Tibial nerve (tissue), 4 donors: ENCODE measurements around the gene BARHL1.

Experiments used
- EP300 ChIP-seq, 2 donors: sonication (generic); formaldehyde crosslinking; IDR thresholded peaks; one replicate each; pipeline ENCODE4 v1.6.1; 2017; ENCODE audit warnings: antibody characterized with exemption in 2 of 2, mild to moderate bottlenecking in 1 of 2
- POLR2A ChIP-seq, 2 donors: fragments of 450-650 bp; IDR thresholded peaks; one replicate each; pipeline ENCODE4 v1.6.1; 2017; ENCODE audit warnings: antibody characterized with exemption in 2 of 2, mild to moderate bottlenecking in 2 of 2, moderate library complexity in 2 of 2
- TF ChIP-seq, protein P1 (sequence below), 5 experiments: fragments of 200-600 bp in 3 of 5; fragments of 450-650 bp in 2 of 5; sonication (generic) in 3 of 5; IDR thresholded peaks; one replicate each; pipeline ENCODE4 v1.5.1; 2016 to 2019; ENCODE audit warnings: antibody characterized with exemption in 5 of 5, mild to moderate bottlenecking in 3 of 5, moderate library complexity in 2 of 5

DNA sequence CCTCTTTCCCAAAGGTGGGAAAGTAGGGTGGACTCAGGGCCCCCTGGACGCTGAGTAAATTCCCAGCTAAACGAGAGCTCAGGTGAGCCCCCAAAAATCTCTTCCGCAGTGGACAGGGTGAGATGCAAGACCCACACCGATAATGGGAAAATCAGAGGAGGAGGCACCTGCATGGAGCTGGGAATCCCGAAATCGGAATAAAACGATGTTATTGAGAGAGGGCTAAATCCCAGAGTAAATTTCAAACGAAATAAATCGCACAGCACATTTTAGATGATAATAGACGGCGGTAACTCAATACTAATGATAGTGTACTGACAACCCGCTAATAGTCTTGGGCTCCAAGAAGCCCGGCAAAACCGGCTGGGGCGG is 3.0 kb upstream of the BARHL1 start:
- TF ChIP-seq POLR2A (IDR thresholded peaks at IDR 0.05) (no peak), EP300 (IDR thresholded peaks at IDR 0.05) (no peak)
- TF ChIP-seq, protein P1, sequence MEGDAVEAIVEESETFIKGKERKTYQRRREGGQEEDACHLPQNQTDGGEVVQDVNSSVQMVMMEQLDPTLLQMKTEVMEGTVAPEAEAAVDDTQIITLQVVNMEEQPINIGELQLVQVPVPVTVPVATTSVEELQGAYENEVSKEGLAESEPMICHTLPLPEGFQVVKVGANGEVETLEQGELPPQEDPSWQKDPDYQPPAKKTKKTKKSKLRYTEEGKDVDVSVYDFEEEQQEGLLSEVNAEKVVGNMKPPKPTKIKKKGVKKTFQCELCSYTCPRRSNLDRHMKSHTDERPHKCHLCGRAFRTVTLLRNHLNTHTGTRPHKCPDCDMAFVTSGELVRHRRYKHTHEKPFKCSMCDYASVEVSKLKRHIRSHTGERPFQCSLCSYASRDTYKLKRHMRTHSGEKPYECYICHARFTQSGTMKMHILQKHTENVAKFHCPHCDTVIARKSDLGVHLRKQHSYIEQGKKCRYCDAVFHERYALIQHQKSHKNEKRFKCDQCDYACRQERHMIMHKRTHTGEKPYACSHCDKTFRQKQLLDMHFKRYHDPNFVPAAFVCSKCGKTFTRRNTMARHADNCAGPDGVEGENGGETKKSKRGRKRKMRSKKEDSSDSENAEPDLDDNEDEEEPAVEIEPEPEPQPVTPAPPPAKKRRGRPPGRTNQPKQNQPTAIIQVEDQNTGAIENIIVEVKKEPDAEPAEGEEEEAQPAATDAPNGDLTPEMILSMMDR (IDR thresholded peaks at IDR 0.05), result no peak
